HepG2 (cell line): ENCODE data around the gene ICE2. TPM values are rescaled to one million over a fixed set of nuclear protein-coding genes. Genes with fewer than 3 reads are reported as not detected.

Experiments used
- ATAC-seq: fragments of 200-7000 bp; cut with Tn5 transposase; 3 replicates; pipeline ENCODE4 v1.9.1; 2020; ENCODE audit warnings: mild to moderate bottlenecking, moderate library complexity
- BruUV-seq: library from RNA; stranded (reverse); fragments of 400-500 nt; replicated peaks from 2 replicates; lab custom pipeline; 2021; lab: Mats Ljungman, UMichigan
- CTCF ChIA-PET: fragments of 300-600 bp; formaldehyde crosslinking; extraction: SDS; loops from one replicate; lab custom pipeline; 2021; ENCODE audit warnings: low total read pairs, inconsistent platforms, low intra/inter-chr PET ratio; lab: Yijun Ruan, JAX
- POLR2A ChIA-PET: fragments of 350-600 bp; sonication (Branson Sonifier 250); formaldehyde crosslinking; loops from one replicate; lab custom pipeline; 2020; ENCODE audit warnings: antibody characterized with exemption, inconsistent platforms; lab: Yijun Ruan, JAX
- DNase-seq: peaks from one replicate; pipeline ENCODE4 v3.0.0-alpha.2; 2015; ENCODE audit warnings: low spot score
- FAIRE-seq: peaks from 3 replicates; lab custom pipeline; 2011; peaks lifted over from hg19 to GRCh38; lab: Jason Lieb, UNC
- H2AFZ ChIP-seq: one replicate; pipeline ENCODE4 v1.6.1; 2011; ENCODE audit warnings: low read length, inconsistent platforms
- H3K27ac ChIP-seq: fragments of 300-600 bp; 3 replicates; pipeline ENCODE4 v1.8.0; 2011; ENCODE audit warnings: mixed run types, mild to moderate bottlenecking, mixed read lengths, low read length, inconsistent platforms; ENCODE audit not compliant: insufficient read depth; ENCODE audit errors: extremely low read length
- H3K27me3 ChIP-seq, 2 experiments: fragments of 200-600 bp in 1 of 2; 2 replicates in 1 of 2; 3 replicates in 1 of 2; pipeline versions ENCODE4 v1.6.0 to v1.8.0; 2011; ENCODE audit warnings: low read length in 2 of 2, mild to moderate bottlenecking in 2 of 2, moderate library complexity in 2 of 2, inconsistent platforms in 1 of 2; ENCODE audit not compliant: insufficient read depth in 2 of 2, control insufficient read depth in 1 of 2
- H3K36me3 ChIP-seq, 2 experiments: fragments of 200-600 bp in 1 of 2; replicated peaks in 1 of 2; 2 replicates in 1 of 2; 3 replicates in 1 of 2; pipeline versions ENCODE4 v1.5.1 to v1.8.0; 2011; ENCODE audit warnings: low read length in 2 of 2, inconsistent platforms in 1 of 2; ENCODE audit not compliant: insufficient read depth in 2 of 2, control insufficient read depth in 1 of 2
- H3K4me1 ChIP-seq: 2 replicates; pipeline ENCODE4 v1.5.1; 2012; ENCODE audit warnings: low read length, inconsistent platforms; ENCODE audit not compliant: insufficient read depth
- H3K4me2 ChIP-seq: 2 replicates; pipeline ENCODE4 v1.6.0; 2011; ENCODE audit warnings: low read depth, low read length, inconsistent platforms
- H3K4me3 ChIP-seq, 3 experiments: fragments of 200-600 bp in 1 of 3; sonication (generic), shearing (Covaris generic) in 1 of 3; replicated peaks in 1 of 3; 2 replicates each; pipeline ENCODE4 v1.5.1; 2011 to 2016; ENCODE audit warnings: low read length in 3 of 3, inconsistent platforms in 2 of 3, low read depth in 2 of 3, mild to moderate bottlenecking in 2 of 3, control low read depth in 1 of 3, mixed read lengths in 1 of 3; ENCODE audit not compliant: insufficient read depth in 1 of 3
- H3K79me2 ChIP-seq: one replicate; pipeline ENCODE4 v1.6.1; 2011; ENCODE audit warnings: low read length, inconsistent platforms; ENCODE audit not compliant: insufficient read depth
- H3K9ac ChIP-seq: 2 replicates; pipeline ENCODE4 v1.6.0; 2011; ENCODE audit warnings: mild to moderate bottlenecking, low read depth, low read length, inconsistent platforms; ENCODE audit not compliant: insufficient read depth
- H3K9me3 ChIP-seq: 2 replicates; pipeline ENCODE4 v1.5.1; 2012; ENCODE audit warnings: mild to moderate bottlenecking, low read length
- H4K20me1 ChIP-seq: 2 replicates; pipeline ENCODE4 v1.6.0; 2011; ENCODE audit warnings: inconsistent platforms, mild to moderate bottlenecking, low read length, moderate library complexity; ENCODE audit not compliant: insufficient read depth
- GLI4 ChIP-seq: sonication (generic); formaldehyde crosslinking; IDR thresholded peaks from 2 replicates; pipeline ENCODE4 v1.5.1; 2020; ENCODE audit warnings: missing genetic modification reagents, mild to moderate bottlenecking, moderate library complexity, borderline replicate concordance
- MAFF ChIP-seq: IDR thresholded peaks from 2 replicates; pipeline ENCODE4 v1.6.1; 2011; ENCODE audit warnings: low read depth, low read length, improper control_type of control experiment
- MAFK ChIP-seq, 2 experiments: IDR thresholded peaks in 1 of 2; conservative IDR thresholded peaks in 1 of 2; 2 replicates each; pipeline ENCODE4 v1.6.1; 2011; ENCODE audit warnings: improper control_type of control experiment in 2 of 2, low read length in 2 of 2
- NFE2L2 ChIP-seq: fragments of 150-350 bp; IDR thresholded peaks from 2 replicates; pipeline ENCODE4 v1.6.1; 2014; ENCODE audit warnings: low read length
- SAP130 ChIP-seq: IDR thresholded peaks from 2 replicates; pipeline ENCODE4 v1.6.1; 2016; ENCODE audit warnings: low read depth
- ZFX ChIP-seq: sonication (generic); formaldehyde crosslinking; IDR thresholded peaks from 2 replicates; pipeline ENCODE4 v1.4.0; 2020; ENCODE audit warnings: mild to moderate bottlenecking, low read depth, missing genetic modification reagents, moderate library complexity
- WGBS: methylation state at CpG from one replicate; pipeline ENCODE4 v1.1.6; 2017; ENCODE audit warnings: low lambda C conversion rate; 5-methylcytosine and 5-hydroxymethylcytosine counted together
- in situ Hi-C: cut with HindIII; loops from 2 replicates; pipeline ENCODE4 v1.10.0; 2017; ENCODE audit warnings: low pct_unique_long_range_greater_than_20kb; ENCODE audit not compliant: extremely low pct_ligation_motif_present
- intact Hi-C: fragments of 100-400 bp; cut with micrococcal nuclease; formaldehyde crosslinking; loops from one replicate; pipeline ENCODE4 v1.10.0; 2022; ENCODE audit not compliant: unreplicated experiment
- polyA plus RNA-seq, 8 experiments: library from polyadenylated mRNA; depleted of rRNA in 3 of 8; stranded (reverse) in 7 of 8; unstranded in 1 of 8; fragments of >200 nt; fragmentation: Illumina TruSeq in 4 of 8; extraction: Trizol in 4 of 8; gene quantifications; 2 replicates each; pipeline versions ENCODE4 v1.2.1 to v1.2.3, GENCODE V29; 2011 to 2016; ENCODE audit warnings: low read depth in 4 of 8, missing spikeins in 1 of 8, mixed read lengths in 1 of 8; ENCODE audit not compliant: insufficient read depth in 1 of 8
- total RNA-seq, 5 experiments: library from RNA; depleted of rRNA; stranded (reverse); fragments of >200 nt; fragmentation: Illumina TruSeq; extraction: Trizol; gene quantifications; 2 replicates each; pipeline ENCODE4 v1.2.3, GENCODE V29; 2016; ENCODE audit warnings: low read depth in 1 of 5

The ICE2 gene
- total and polyA plus RNA-seq, 2 of the 13 experiments (the other 11 are each of a cell fraction or from before 2014, with no cell fraction given) = 24.8 to 26.4 TPM

- FAIRE-seq = no peak
- POLR2A ChIA-PET = interaction anchor here (3.5 to 6.1 kb wide), 2 partner anchors 7 to 21 kb away, joined by 37 to 117 read pairs; no protein-coding TSS in a partner anchor
- Histone ChIP-seq H3K27ac (peak overlapping the region; percentile 96), H3K4me2 (peak overlapping the region; percentile 6; the same call in 1 of the 2 replicates), H3K4me1 (peaks cover 91% of the 10 kb centered on the region), H4K20me1 (no peaks in the 10 kb centered on the region), H3K79me2 (peaks cover 72% of the 10 kb centered on the region), H3K9me3 (no peaks in the 10 kb centered on the region), H3K9ac (peak overlapping the region; percentile 79), H3K27me3 (no peaks in the 10 kb centered on the region), H2AFZ (no peak overlapping the region), H3K36me3 (peaks cover 1 to 12% of the 10 kb centered on the region in 2 experiments; a peak in 4 of 5 replicates), H3K4me3 (no peak overlapping the region)
- 93% methylated on average over 9 of the region's 9 CpGs for WGBS
- no peak for DNase-seq
- no TSS peak for BruUV-seq
- no peak for TF ChIP-seq ZFX
- TF ChIP-seq NFE2L2 = peak; percentile 59; the same call in 1 of the 2 replicates
- peak; percentile 78 to 80 for TF ChIP-seq MAFK (conservative IDR thresholded peaks at IDR 0.05 in 1 of 2, IDR thresholded peaks at IDR 0.05 in 1 of 2; ENCODE audit: low read length in 2 of 2)
- TF ChIP-seq MAFF = peak; percentile 67
- intact Hi-C loops (no loop called here), in situ Hi-C loops (no loop called here)
- no peak for ATAC-seq
- CTCF ChIA-PET = no interaction called here
Measured at GRCh38 chr15:60395276-60396011, 83.5 kb downstream of the ICE2 start.

- Histone ChIP-seq H3K27me3 (no peaks in the 10 kb centered on the region), H4K20me1 (no peaks in the 10 kb centered on the region), H3K4me2 (no peak overlapping the region; the same call in 1 of the 2 replicates), H3K9me3 (no peaks in the 10 kb centered on the region), H3K79me2 (peaks cover 72% of the 10 kb centered on the region), H3K36me3 (peaks cover 1 to 17% of the 10 kb centered on the region in 2 experiments; a peak in 4 of 5 replicates), H2AFZ (no peak overlapping the region), H3K9ac (peak overlapping the region; percentile 79), H3K4me1 (peaks cover 91% of the 10 kb centered on the region), H3K4me3 (no peak overlapping the region), H3K27ac (peak overlapping the region; percentile 96)
- ChIA-PET POLR2A (interaction anchor here (0.5 to 6.1 kb wide), 3 partner anchors 7 to 20 kb away, joined by 3 to 117 read pairs (median 37); no protein-coding TSS in a partner anchor), CTCF (no interaction called here)
- WGBS = 93% methylated on average over 1 of the region's 1 CpG
- intact Hi-C loops = loop anchor here (5.0 kb wide), 2 partner anchors 48 to 83 kb away; partner anchors contain the start of gene ICE2
- FAIRE-seq (no peak), DNase-seq (no peak), ATAC-seq (no peak)
- in situ Hi-C loops = no loop called here
- TF ChIP-seq GLI4 (CRISPR knock-in tag) = no peak
- 0 out of 2 replicates have a peak, but pooled peaks have one; percentile 2 for TF ChIP-seq SAP130 (CRISPR knock-in tag)
- no TSS peak for BruUV-seq
Measured at GRCh38 chr15:60394689-60395097, 84.2 kb downstream of the ICE2 start.
